ENCODE results near the gene CDADC1. TPM values are rescaled to one million over a fixed set of nuclear protein-coding genes. Genes with fewer than 3 reads are reported as not detected.
A peak's percentile ranks its signal among the peaks of the same experiment; 100 is the strongest.

The CDADC1 gene
- total RNA-seq, 1 experiment from 2014 or later = 7.6 TPM

DNA sequence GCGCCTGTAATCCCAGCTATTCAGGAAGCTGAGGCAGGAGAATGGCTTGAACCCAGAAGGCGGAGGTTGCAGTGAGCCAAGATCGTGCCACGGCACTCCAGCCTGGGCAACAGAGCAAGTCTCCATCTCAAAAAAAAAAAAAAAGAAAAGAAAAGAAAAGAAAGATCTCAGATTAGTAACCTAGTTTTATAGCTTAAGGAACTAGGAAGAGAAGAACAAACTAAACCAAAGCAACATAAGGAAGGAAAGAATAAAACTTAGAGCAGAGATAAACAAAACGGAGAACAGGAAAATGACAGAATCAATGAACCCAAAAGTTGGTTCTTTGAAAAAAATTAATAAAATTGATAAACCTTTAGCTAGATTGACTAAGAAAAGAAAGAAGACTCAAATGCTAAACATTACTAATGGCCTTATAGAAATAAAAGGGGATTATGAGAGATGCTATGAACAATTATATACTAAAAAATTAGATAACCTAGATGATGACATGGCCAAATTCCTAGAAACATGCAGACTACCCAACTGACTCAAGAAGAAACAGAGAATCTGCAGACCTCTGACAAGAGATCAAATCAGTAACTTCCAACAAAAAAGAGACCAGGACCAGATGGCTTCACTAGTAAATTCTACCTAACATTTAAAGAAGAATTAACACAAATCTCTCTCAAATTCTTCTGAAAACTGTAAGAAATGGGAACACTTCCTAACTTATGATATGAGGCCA, 68.2 kb downstream of the CDADC1 start:
- ChIA-PET RAD21 (ENCODE audit: low non-redundant PET in 1 of 2, low total read pairs in 2 of 2, uncharacterized antibody in 2 of 2, unreplicated experiment in 2 of 2) (no interaction called here), CTCF (interaction anchor here (0.6 kb wide), 1 partner anchor 1221 kb away, joined by 4 read pairs; the partner anchor contains the start of gene MED4)
- intact Hi-C loops (cut with micrococcal nuclease) = no loop called here

More for the DNA sequence above, 68.2 kb downstream of the CDADC1 start:
- Histone ChIP-seq H3K4me2 (ENCODE audit: low read length) (no peak overlapping the region), H4K20me1 (ENCODE audit: insufficient read depth) (no peaks in the 10 kb centered on the region), H3K9ac (ENCODE audit: low read length) (no peak overlapping the region), H2AFZ (ENCODE audit: low read depth, low read length, poor library complexity, severe bottlenecking) (peak overlapping the region; percentile 16), H3K4me3 (replicated peaks in 1 of 2; ENCODE audit: low read depth in 1 of 2, low read length in 2 of 2) (no peak overlapping the region), H3K4me1 (ENCODE audit: control insufficient read depth in 1 of 2, insufficient read depth in 2 of 2, low read length in 2 of 2) (peaks cover 11 to 21% of the 10 kb centered on the region in 2 experiments), H3K79me2 (ENCODE audit: insufficient read depth, low read length) (no peaks in the 10 kb centered on the region), H3K27me3 (ENCODE audit: insufficient read depth, low read length) (no peaks in the 10 kb centered on the region), H3K9me2 (ENCODE audit: insufficient read depth) (no peaks in the 10 kb centered on the region), H3K9me3 (ENCODE audit: control insufficient read depth in 1 of 2, insufficient read depth in 1 of 2, low read depth in 1 of 2, low read length in 2 of 2) (no peaks in the 10 kb centered on the region), H3K27ac (ENCODE audit: low read depth, low read length) (no peak overlapping the region), H3K36me3 (ENCODE audit: control insufficient read depth in 1 of 2, insufficient read depth in 2 of 2, low read length in 2 of 2) (no peaks in the 10 kb centered on the region)
- TF ChIP-seq FOSL1 (IDR thresholded peaks at IDR 0.05; ENCODE audit: low read depth) = no peak
- TF ChIP-seq, protein P1, sequence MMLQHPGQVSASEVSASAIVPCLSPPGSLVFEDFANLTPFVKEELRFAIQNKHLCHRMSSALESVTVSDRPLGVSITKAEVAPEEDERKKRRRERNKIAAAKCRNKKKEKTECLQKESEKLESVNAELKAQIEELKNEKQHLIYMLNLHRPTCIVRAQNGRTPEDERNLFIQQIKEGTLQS (IDR thresholded peaks at IDR 0.05) = no peak
- no peak for TF ChIP-seq YY1 (IDR thresholded peaks at IDR 0.05; ENCODE audit: extremely low read depth, insufficient replicate concordance, low read depth, low read length)
- no peak for TF ChIP-seq ZNF274 (IDR thresholded peaks at IDR 0.05; ENCODE audit: low read depth, low read length)
- TF ChIP-seq EZH2 (IDR thresholded peaks at IDR 0.05) = no peak
- TF ChIP-seq, protein P2, sequence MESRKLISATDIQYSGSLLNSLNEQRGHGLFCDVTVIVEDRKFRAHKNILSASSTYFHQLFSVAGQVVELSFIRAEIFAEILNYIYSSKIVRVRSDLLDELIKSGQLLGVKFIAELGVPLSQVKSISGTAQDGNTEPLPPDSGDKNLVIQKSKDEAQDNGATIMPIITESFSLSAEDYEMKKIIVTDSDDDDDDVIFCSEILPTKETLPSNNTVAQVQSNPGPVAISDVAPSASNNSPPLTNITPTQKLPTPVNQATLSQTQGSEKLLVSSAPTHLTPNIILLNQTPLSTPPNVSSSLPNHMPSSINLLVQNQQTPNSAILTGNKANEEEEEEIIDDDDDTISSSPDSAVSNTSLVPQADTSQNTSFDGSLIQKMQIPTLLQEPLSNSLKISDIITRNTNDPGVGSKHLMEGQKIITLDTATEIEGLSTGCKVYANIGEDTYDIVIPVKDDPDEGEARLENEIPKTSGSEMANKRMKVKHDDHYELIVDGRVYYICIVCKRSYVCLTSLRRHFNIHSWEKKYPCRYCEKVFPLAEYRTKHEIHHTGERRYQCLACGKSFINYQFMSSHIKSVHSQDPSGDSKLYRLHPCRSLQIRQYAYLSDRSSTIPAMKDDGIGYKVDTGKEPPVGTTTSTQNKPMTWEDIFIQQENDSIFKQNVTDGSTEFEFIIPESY (IDR thresholded peaks at IDR 0.05; ENCODE audit: extremely low read depth, insufficient replicate concordance, low read length) = no peak
- no peak for TF ChIP-seq RAD21 (IDR thresholded peaks at IDR 0.05; ENCODE audit: low read depth)
- TF ChIP-seq CBX3 (IDR thresholded peaks at IDR 0.05; ENCODE audit: low read depth) = no peak
- no peak for TF ChIP-seq SP1 (IDR thresholded peaks at IDR 0.05; ENCODE audit: low read depth)
- TF ChIP-seq, protein P3, sequence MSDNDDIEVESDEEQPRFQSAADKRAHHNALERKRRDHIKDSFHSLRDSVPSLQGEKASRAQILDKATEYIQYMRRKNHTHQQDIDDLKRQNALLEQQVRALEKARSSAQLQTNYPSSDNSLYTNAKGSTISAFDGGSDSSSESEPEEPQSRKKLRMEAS (IDR thresholded peaks at IDR 0.05) = no peak
- POLR2A ChIA-PET = no interaction called here
- BruUV-seq (replicated peaks) = no TSS peak
- no peak for ATAC-seq
- no peak for DNase-seq (ENCODE audit: low read depth, low spot score)
